T-cell (primary cell): ENCODE results near the gene PAX5. TPM values are rescaled to one million over a fixed set of nuclear protein-coding genes. Genes with fewer than 3 reads are reported as not detected.
A peak's percentile ranks its signal among the peaks of the same experiment; 100 is the strongest.

Experiments
- ATAC-seq, 4 experiments: fragments of 200-7000 bp in 3 of 4; fragments of 150-1000 bp in 1 of 4; cut with Tn5 transposase; replicated peaks in 1 of 4; 1 replicate in 3 of 4; 2 replicates in 1 of 4; pipeline ENCODE4 v1.10.0; 2021; ENCODE audit warnings: moderate library complexity in 3 of 4, mild to moderate bottlenecking in 2 of 4, moderate number of reproducible peaks in 1 of 4
- CTCF ChIA-PET, 2 donors: fragments of 300-600 bp; sonication (Branson Sonifier 250); formaldehyde crosslinking; loops; one replicate each; lab custom pipeline; 2022; ENCODE audit warnings: antibody characterized with exemption in 2 of 2; lab: Charles Lee
- POLR2A ChIA-PET, 2 donors: fragments of 300-600 bp; sonication (Branson Sonifier 250); formaldehyde crosslinking; loops; one replicate each; lab custom pipeline; 2022; ENCODE audit warnings: antibody characterized with exemption in 2 of 2; lab: Charles Lee
- DNase-seq, 35 experiments: peaks; one replicate each; pipeline versions ENCODE4 v3.0.0 to v3.0.0-alpha.2; 2013 to 2023
- H3K27ac ChIP-seq: one replicate; pipeline ENCODE4 v1.5.1; 2013; ENCODE audit warnings: low read length
- H3K27me3 ChIP-seq, 2 experiments: replicated peaks in 1 of 2; 1 replicate in 1 of 2; 2 replicates in 1 of 2; pipeline versions ENCODE4 v1.6.1 to v1.7.0; 2013; ENCODE audit warnings: low read length in 1 of 2, mixed read lengths in 1 of 2; ENCODE audit not compliant: control insufficient read depth in 2 of 2, insufficient read depth in 2 of 2; ENCODE audit errors: extremely low read depth in 1 of 2
- H3K36me3 ChIP-seq, 2 donors: 1 replicate in 1 of 2; 2 replicates in 1 of 2; pipeline versions ENCODE4 v1.6.1 to v1.7.0; 2013; ENCODE audit warnings: low read length in 1 of 2; ENCODE audit not compliant: control insufficient read depth in 2 of 2, insufficient read depth in 1 of 2; ENCODE audit errors: extremely low read depth in 1 of 2
- H3K4me1 ChIP-seq, 2 experiments: 1 replicate in 1 of 2; 2 replicates in 1 of 2; pipeline versions ENCODE4 v1.6.1 to v1.7.0; 2013; ENCODE audit warnings: low read length in 2 of 2, mixed read lengths in 1 of 2; ENCODE audit not compliant: insufficient read depth in 2 of 2, control insufficient read depth in 1 of 2; ENCODE audit errors: extremely low read depth in 1 of 2
- H3K4me3 ChIP-seq, 2 donors: 1 replicate in 1 of 2; 2 replicates in 1 of 2; pipeline versions ENCODE4 v1.5.1 to v1.7.0; 2013; ENCODE audit warnings: mild to moderate bottlenecking in 2 of 2, low read length in 1 of 2, moderate library complexity in 1 of 2; ENCODE audit not compliant: control insufficient read depth in 1 of 2; ENCODE audit errors: extremely low read depth in 1 of 2
- H3K9me3 ChIP-seq: 2 replicates; pipeline ENCODE4 v1.7.0; 2013
- H3K27ac Mint-ChIP-seq, 2 donors: one replicate each; pipeline ENCODE4 v1.8.0; 2020 to 2021; ENCODE audit warnings: mild to moderate bottlenecking in 2 of 2, mixed read lengths in 2 of 2
- H3K27me3 Mint-ChIP-seq, 2 donors: one replicate each; pipeline ENCODE4 v1.8.0; 2021 to 2022; ENCODE audit warnings: mixed read lengths in 2 of 2
- H3K36me3 Mint-ChIP-seq: one replicate; pipeline ENCODE4 v1.8.0; 2021; ENCODE audit warnings: mixed read lengths
- H3K4me1 Mint-ChIP-seq, 3 donors: one replicate each; pipeline ENCODE4 v1.8.0; 2020 to 2022; ENCODE audit warnings: mixed read lengths in 3 of 3, mild to moderate bottlenecking in 1 of 3
- H3K4me3 Mint-ChIP-seq, 3 donors: one replicate each; pipeline ENCODE4 v1.8.0; 2020 to 2022; ENCODE audit warnings: mild to moderate bottlenecking in 3 of 3, mixed read lengths in 3 of 3, moderate library complexity in 3 of 3
- H3K9me3 Mint-ChIP-seq, 3 donors: one replicate each; pipeline ENCODE4 v1.8.0; 2020 to 2022; ENCODE audit warnings: mixed read lengths in 3 of 3
- WGBS: methylation state at CpG from one replicate; pipeline ENCODE4 v1.1.5; 2013; ENCODE audit warnings: missing lambda C conversion rate; ENCODE audit not compliant: insufficient coverage; 5-methylcytosine and 5-hydroxymethylcytosine counted together
- total RNA-seq, 35 experiments: library from RNA in 6 of 35; stranded (reverse) in 6 of 35; fragments of 120-200 nt in 1 of 35; gene quantifications; one replicate each; pipeline versions ENCODE4 v1.2.1 to v1.2.4 and lab custom pipeline; 2013 to 2026

The PAX5 gene
- total RNA-seq, 5 donors from 2014 or later (not counting 1 experiment from before 2014, with no cell fraction given), result 1.7 to 12.4 (median 4.4) TPM

GRCh38 chr9:36903541-36904435, 130.3 kb downstream of the PAX5 start:
- Histone ChIP-seq H3K36me3 (no peaks in the 10 kb centered on the region), H3K9me3 (no peaks in the 10 kb centered on the region), H3K4me3 (no peak overlapping the region), H3K27ac (no peak overlapping the region), H3K4me1 (no peaks in the 10 kb centered on the region), H3K27me3 (peaks cover 0 to 17% of the 10 kb centered on the region in 2 experiments)
- DNase-seq (no peak), ATAC-seq (peak in 1 of 4 experiments; percentile 19)
- ChIA-PET POLR2A (no interaction called here), CTCF (no interaction called here)
- Mint-ChIP-seq H3K4me3 (no peak overlapping the region), H3K27ac (no peak overlapping the region), H3K36me3 (no peaks in the 10 kb centered on the region), H3K27me3 (peaks cover 25 to 32% of the 10 kb centered on the region in 2 donors), H3K4me1 (no peaks in the 10 kb centered on the region), H3K9me3 (no peaks in the 10 kb centered on the region)
- 44% methylated on average over 4 of the region's 4 CpGs for WGBS

- ChIA-PET POLR2A (no interaction called here), CTCF (no interaction called here)
- no peak for DNase-seq
- no peaks in the 10 kb centered on the region for H3K9me3 ChIP-seq
- no peak for ATAC-seq
- Mint-ChIP-seq H3K4me1 (no peaks in the 10 kb centered on the region), H3K27me3 (peaks cover 25 to 28% of the 10 kb centered on the region in 2 donors), H3K36me3 (no peaks in the 10 kb centered on the region), H3K27ac (no peak overlapping the region), H3K9me3 (no peaks in the 10 kb centered on the region), H3K4me3 (no peak overlapping the region)
- no peak overlapping the region for H3K27ac ChIP-seq
- H3K4me1 ChIP-seq, result no peaks in the 10 kb centered on the region
- H3K4me3 ChIP-seq, result no peak overlapping the region
- H3K27me3 ChIP-seq, result peaks cover 0 to 21% of the 10 kb centered on the region in 2 experiments
- no peaks in the 10 kb centered on the region for H3K36me3 ChIP-seq
- WGBS, result no CpG with 5 or more reads among the region's 5 CpGs
Observed at GRCh38 chr9:36902861-36903524, 131.1 kb downstream of the PAX5 start.

GRCh38 chr9:36902080-36902716, 131.9 kb downstream of the PAX5 start:
- Mint-ChIP-seq H3K9me3 (no peaks in the 10 kb centered on the region), H3K4me1 (no peaks in the 10 kb centered on the region), H3K27ac (no peak overlapping the region), H3K36me3 (no peaks in the 10 kb centered on the region), H3K27me3 (peaks cover 21 to 27% of the 10 kb centered on the region in 2 donors), H3K4me3 (no peak overlapping the region)
- peaks cover 0 to 22% of the 10 kb centered on the region in 2 experiments for H3K27me3 ChIP-seq
- ATAC-seq, result no peak
- no peaks in the 10 kb centered on the region for H3K36me3 ChIP-seq
- no peak overlapping the region for H3K4me3 ChIP-seq
- H3K9me3 ChIP-seq, result no peaks in the 10 kb centered on the region
- POLR2A ChIA-PET, result no interaction called here
- no peaks in the 10 kb centered on the region for H3K4me1 ChIP-seq
- CTCF ChIA-PET, result no interaction called here
- DNase-seq, result no peak
- 67% methylated on average over 4 of the region's 8 CpGs for WGBS
- no peak overlapping the region for H3K27ac ChIP-seq

- Histone ChIP-seq H3K4me1 (no peaks in the 10 kb centered on the region), H3K36me3 (no peaks in the 10 kb centered on the region), H3K27ac (no peak overlapping the region), H3K4me3 (no peak overlapping the region), H3K9me3 (no peaks in the 10 kb centered on the region), H3K27me3 (peaks cover 0 to 22% of the 10 kb centered on the region in 2 experiments)
- Mint-ChIP-seq H3K4me3 (no peak overlapping the region), H3K27me3 (peaks cover 16 to 32% of the 10 kb centered on the region in 2 donors), H3K4me1 (no peaks in the 10 kb centered on the region), H3K27ac (no peak overlapping the region), H3K36me3 (no peaks in the 10 kb centered on the region), H3K9me3 (no peaks in the 10 kb centered on the region)
- CTCF ChIA-PET, result no interaction called here
- POLR2A ChIA-PET, result no interaction called here
- 95% methylated on average over 4 of the region's 7 CpGs for WGBS
- no peak for DNase-seq
- no peak for ATAC-seq
Observed at GRCh38 chr9:36901528-36901927, 132.5 kb downstream of the PAX5 start.

GRCh38 chr9:36900856-36901220, 133.2 kb downstream of the PAX5 start:
- Mint-ChIP-seq H3K4me1 (no peaks in the 10 kb centered on the region), H3K36me3 (no peaks in the 10 kb centered on the region), H3K27ac (no peak overlapping the region), H3K9me3 (no peaks in the 10 kb centered on the region), H3K4me3 (no peak overlapping the region), H3K27me3 (peaks cover 11 to 28% of the 10 kb centered on the region in 2 donors)
- no peaks in the 10 kb centered on the region for H3K36me3 ChIP-seq
- CTCF ChIA-PET, result no interaction called here
- POLR2A ChIA-PET, result no interaction called here
- no peak for ATAC-seq
- peaks cover 0 to 21% of the 10 kb centered on the region in 2 experiments for H3K27me3 ChIP-seq
- H3K4me3 ChIP-seq, result no peak overlapping the region
- WGBS, result 85% methylated on average over 6 of the region's 6 CpGs
- no peaks in the 10 kb centered on the region for H3K4me1 ChIP-seq
- DNase-seq, result no peak
- H3K9me3 ChIP-seq, result no peaks in the 10 kb centered on the region
- H3K27ac ChIP-seq, result no peak overlapping the region

- H3K36me3 Mint-ChIP-seq, result no peaks in the 10 kb centered on the region
- ChIA-PET POLR2A (no interaction called here), CTCF (no interaction called here)
- WGBS, result 83% methylated on average over 18 of the region's 18 CpGs
- no peaks in the 10 kb centered on the region for H3K9me3 Mint-ChIP-seq
- no peak for DNase-seq
- peaks cover 0 to 21% of the 10 kb centered on the region in 2 experiments for H3K27me3 ChIP-seq
- no peak overlapping the region for H3K27ac Mint-ChIP-seq
- no peak overlapping the region for H3K4me3 ChIP-seq
- H3K9me3 ChIP-seq, result no peaks in the 10 kb centered on the region
- H3K27ac ChIP-seq, result no peak overlapping the region
- no peak for ATAC-seq
- peaks cover 7 to 23% of the 10 kb centered on the region in 2 donors for H3K27me3 Mint-ChIP-seq
- H3K4me3 Mint-ChIP-seq, result no peak overlapping the region
- no peaks in the 10 kb centered on the region for H3K36me3 ChIP-seq
- no peaks in the 10 kb centered on the region for H3K4me1 ChIP-seq
- no peaks in the 10 kb centered on the region for H3K4me1 Mint-ChIP-seq
Observed at GRCh38 chr9:36900136-36900855, 133.8 kb downstream of the PAX5 start.
